K562 (cell line): ENCODE data around the gene SRD5A2. TPM values are rescaled to one million over a fixed set of nuclear protein-coding genes. Genes with fewer than 3 reads are reported as not detected.

Experiments
- ATAC-seq: fragments of 200-7000 bp; cut with Tn5 transposase; 3 replicates; pipeline ENCODE4 v1.9.1; 2020; ENCODE audit warnings: moderate library complexity
- BruUV-seq: library from RNA; stranded (reverse); fragments of 400-500 nt; replicated peaks from 2 replicates; lab custom pipeline; 2021; lab: Mats Ljungman, UMichigan
- CTCF ChIA-PET: fragments of 300-600 bp; formaldehyde crosslinking; extraction: SDS; loops from one replicate; lab custom pipeline; 2021; ENCODE audit warnings: low intra/inter-chr PET ratio; lab: Yijun Ruan, JAX
- POLR2A ChIA-PET: fragments of 300-600, 350-650 bp; sonication (Branson Sonifier 250); formaldehyde crosslinking; extraction: SDS; loops from one replicate; lab custom pipeline; 2021; ENCODE audit warnings: antibody characterized with exemption, inconsistent platforms; lab: Yijun Ruan, JAX
- DNase-seq, 4 experiments: peaks; one replicate each; pipeline versions ENCODE4 v3.0.0 to v3.0.0-alpha.2; 2011 to 2018; ENCODE audit warnings: low spot score in 3 of 4, mixed read lengths in 3 of 4; ENCODE audit errors: extremely low read depth in 1 of 4
- FAIRE-seq: peaks from 2 replicates; lab custom pipeline; 2011; peaks lifted over from hg19 to GRCh38; lab: Jason Lieb, UNC
- H2AFZ ChIP-seq: 2 replicates; pipeline ENCODE4 v1.6.0; 2011; ENCODE audit warnings: low read depth, low read length, control low read depth, inconsistent platforms
- H3K27ac ChIP-seq: fragments of 200-600 bp; 3 replicates; pipeline ENCODE4 v1.8.0; 2011; ENCODE audit warnings: low read depth, mild to moderate bottlenecking, control low read depth, inconsistent platforms, low read length, moderate library complexity, mixed read lengths; ENCODE audit errors: extremely low read depth
- H3K27me3 ChIP-seq, 2 experiments: fragments of 300-600 bp in 1 of 2; 2 replicates in 1 of 2; 3 replicates in 1 of 2; pipeline versions ENCODE4 v1.6.0 to v1.8.0; 2011; ENCODE audit warnings: inconsistent platforms in 2 of 2, low read length in 2 of 2, mild to moderate bottlenecking in 1 of 2, mixed read lengths in 1 of 2, moderate library complexity in 1 of 2; ENCODE audit not compliant: control insufficient read depth in 2 of 2, insufficient read depth in 2 of 2
- H3K36me3 ChIP-seq: fragments of 300-600 bp; 3 replicates; pipeline ENCODE4 v1.8.0; 2011; ENCODE audit warnings: mild to moderate bottlenecking, low read length, inconsistent platforms; ENCODE audit not compliant: control insufficient read depth, insufficient read depth
- H3K4me1 ChIP-seq, 2 experiments: fragments of 200-600 bp in 1 of 2; replicated peaks in 1 of 2; 2 replicates in 1 of 2; 3 replicates in 1 of 2; pipeline versions ENCODE4 v1.5.1 to v1.8.0; 2011; ENCODE audit warnings: inconsistent platforms in 2 of 2, low read length in 2 of 2, mild to moderate bottlenecking in 1 of 2, mixed read lengths in 1 of 2, moderate library complexity in 1 of 2; ENCODE audit not compliant: control insufficient read depth in 2 of 2, insufficient read depth in 2 of 2
- H3K4me2 ChIP-seq: 2 replicates; pipeline ENCODE4 v1.6.1; 2011; ENCODE audit warnings: low read length, control low read depth, inconsistent platforms, mixed read lengths; ENCODE audit not compliant: insufficient read depth
- H3K4me3 ChIP-seq: fragments of 200-600 bp; sonication (generic), shearing (Covaris generic); 2 replicates; pipeline ENCODE4 v1.5.1; 2016; ENCODE audit warnings: control low read depth, inconsistent platforms
- H3K79me2 ChIP-seq: fragments of 200-600 bp; 3 replicates; pipeline ENCODE4 v1.8.0; 2011; ENCODE audit warnings: low read length, inconsistent platforms; ENCODE audit not compliant: control insufficient read depth, insufficient read depth
- H3K9ac ChIP-seq, 2 experiments: 2 replicates each; pipeline versions ENCODE4 v1.6.0 to v1.6.1; 2011; ENCODE audit warnings: low read depth in 2 of 2, low read length in 2 of 2, control low read depth in 1 of 2, inconsistent platforms in 1 of 2, mild to moderate bottlenecking in 1 of 2, mixed read lengths in 1 of 2; ENCODE audit not compliant: insufficient read depth in 1 of 2
- H3K9me1 ChIP-seq: one replicate; pipeline ENCODE4 v1.6.0; 2011; ENCODE audit warnings: inconsistent platforms, mild to moderate bottlenecking, low read length, moderate library complexity; ENCODE audit not compliant: control insufficient read depth, insufficient read depth
- H3K9me3 ChIP-seq: replicated peaks from 2 replicates; pipeline ENCODE4 v1.5.1; 2011; ENCODE audit warnings: low read depth, low read length, inconsistent platforms; ENCODE audit not compliant: control insufficient read depth, insufficient read depth
- H4K20me1 ChIP-seq: replicated peaks from 2 replicates; pipeline ENCODE4 v1.6.1; 2011; ENCODE audit warnings: low read length, inconsistent platforms, mixed read lengths; ENCODE audit not compliant: control insufficient read depth, insufficient read depth
- ARNT ChIP-seq, 2 experiments: fragments of 450-650 bp; IDR thresholded peaks; 2 replicates each; pipeline ENCODE4 v1.6.1; 2016; ENCODE audit warnings: mild to moderate bottlenecking in 1 of 2
- ASH1L ChIP-seq: fragments of 450-650 bp; IDR thresholded peaks from 2 replicates; pipeline ENCODE4 v1.6.1; 2018; ENCODE audit warnings: borderline replicate concordance, mild to moderate bottlenecking, low read depth; ENCODE audit not compliant: partially characterized antibody
- ELK1 ChIP-seq: sonication (generic); formaldehyde crosslinking; IDR thresholded peaks from 2 replicates; pipeline ENCODE4 v1.8.1; 2022; ENCODE audit warnings: missing genetic modification reagents
- ETS2 ChIP-seq: IDR thresholded peaks from 2 replicates; pipeline ENCODE4 v1.6.1; 2016; ENCODE audit warnings: borderline replicate concordance, missing genetic modification characterization, mild to moderate bottlenecking, moderate library complexity, missing compliant biosample characterization; ENCODE audit not compliant: poor library complexity, severe bottlenecking
- EWSR1 ChIP-seq: fragments of 450-650 bp; IDR thresholded peaks from 2 replicates; pipeline ENCODE4 v1.6.1; 2018; ENCODE audit warnings: borderline replicate concordance, mild to moderate bottlenecking, low read depth, moderate library complexity; ENCODE audit not compliant: partially characterized antibody
- IFI16 ChIP-seq: fragments of 250-450 bp; sonication (Bioruptor Pico); IDR thresholded peaks from 2 replicates; pipeline ENCODE4 v2.1.2; 2022; ENCODE audit warnings: mild to moderate bottlenecking, inconsistent platforms
- MTA1 ChIP-seq: fragments of 450-650 bp; IDR thresholded peaks from 2 replicates; pipeline ENCODE4 v1.6.1; 2017; ENCODE audit warnings: borderline replicate concordance
- NCOA1 ChIP-seq: fragments of 450-650 bp; IDR thresholded peaks from 2 replicates; pipeline ENCODE4 v1.6.1; 2016; ENCODE audit warnings: low read depth
- POU5F1 ChIP-seq: fragments of 150-350 bp; IDR thresholded peaks from 2 replicates; pipeline ENCODE4 v1.6.1; 2014; ENCODE audit warnings: borderline replicate concordance, low read length, low read depth, mild to moderate bottlenecking; ENCODE audit not compliant: partially characterized antibody
- RBM25 ChIP-seq: fragments of 200-400 bp; formaldehyde crosslinking; IDR thresholded peaks from 2 replicates; pipeline ENCODE4 v1.6.1; 2018; ENCODE audit warnings: low read length, low read depth, moderate library complexity; ENCODE audit not compliant: severe bottlenecking
- SLC30A9 ChIP-seq: fragments of 250-450 bp; sonication (Bioruptor Pico); IDR thresholded peaks from 2 replicates; pipeline ENCODE4 v1.8.0; 2022; ENCODE audit warnings: mild to moderate bottlenecking, moderate library complexity
- STAT6 ChIP-seq: sonication (generic); formaldehyde crosslinking; IDR thresholded peaks from 2 replicates; pipeline ENCODE4 v1.8.1; 2023; ENCODE audit warnings: mild to moderate bottlenecking, missing genetic modification reagents
- ZNF282 ChIP-seq: sonication (generic); formaldehyde crosslinking; IDR thresholded peaks from 2 replicates; pipeline ENCODE4 v1.8.1; 2023; ENCODE audit warnings: missing genetic modification reagents
- ZNF639 ChIP-seq, 2 experiments: fragments of 200-800 bp in 1 of 2; sonication (Bioruptor generic) in 1 of 2; sonication (generic) in 1 of 2; formaldehyde crosslinking in 1 of 2; IDR thresholded peaks in 1 of 2; conservative IDR thresholded peaks in 1 of 2; 2 replicates each; pipeline versions ENCODE4 v1.5.0 to v1.6.1; 2016 to 2020; ENCODE audit warnings: missing compliant biosample characterization in 1 of 2, missing genetic modification characterization in 1 of 2, missing genetic modification reagents in 1 of 2
- WGBS: fragments of 100-300 bp; shearing (Covaris generic); methylation state at CpG from one replicate; pipeline ENCODE4 v1.1.6; 2016; ENCODE audit warnings: low coverage, mixed read lengths; ENCODE audit not compliant: insufficient coverage; ENCODE audit errors: missing lambda C conversion rate; 5-methylcytosine and 5-hydroxymethylcytosine counted together
- in situ Hi-C: fragments of 300-500 bp; cut with MboI; formaldehyde crosslinking; loops from 4 replicates; pipeline ENCODE4 v1.15.0; 2018; ENCODE audit warnings: inconsistent platforms, mixed read lengths
- intact Hi-C: fragments of 100-400 bp; cut with micrococcal nuclease; formaldehyde crosslinking; loops from 2 replicates; pipeline ENCODE4 v1.14.2; 2022
- polyA plus RNA-seq, 8 experiments: library from polyadenylated mRNA; depleted of rRNA in 4 of 8; stranded (reverse) in 5 of 8; unstranded in 3 of 8; fragments of >200 nt; fragmentation: Nextera tagmentation in 2 of 8; fragmentation: Illumina TruSeq in 1 of 8; extraction: Ambion mirVana in 2 of 8; extraction: Trizol in 1 of 8; gene quantifications; 2 replicates each; pipeline versions ENCODE4 v1.2.1 to v1.2.3, GENCODE V29; 2011 to 2014; ENCODE audit warnings: inconsistent platforms in 1 of 8, missing spikeins in 1 of 8
- total RNA-seq, 7 experiments: library from RNA; depleted of rRNA in 6 of 7; stranded (reverse); fragments of >200 nt in 6 of 7; fragmentation: Illumina TruSeq in 2 of 7; extraction: Trizol in 2 of 7; gene quantifications; 2 replicates each; pipeline versions ENCODE4 v1.2.1 to v1.2.3, GENCODE V29; 2011 to 2021; ENCODE audit warnings: low replicate concordance in 1 of 7

Gene SRD5A2
- total and polyA plus RNA-seq, 9 of the 15 experiments (the other 6 are each of a cell fraction or from before 2014, with no cell fraction given): 0.03 TPM; not detected in 8

- no peak for TF ChIP-seq ZNF282
- no peak for TF ChIP-seq ZNF639 (CRISPR knock-in tag; conservative IDR thresholded peaks at IDR 0.05 in 1 of 2, IDR thresholded peaks at IDR 0.05 in 1 of 2)
- no peak for TF ChIP-seq ARNT (IDR thresholded peaks at IDR 0.05)
- no peak for TF ChIP-seq RBM25
- no peak for TF ChIP-seq EWSR1
- no peak for TF ChIP-seq ELK1 (CRISPR knock-in tag)
Observed at GRCh38 chr2:31563273-31563839, 17.4 kb downstream of the SRD5A2 start (continued).

GRCh38 chr2:31561823-31562222 is 18.9 kb downstream of the SRD5A2 start:
- Histone ChIP-seq H2AFZ (no peak overlapping the region), H3K27ac (no peak overlapping the region), H3K4me1 (no peaks in the 10 kb centered on the region), H4K20me1 (no peaks in the 10 kb centered on the region), H3K4me3 (no peak overlapping the region), H3K9me1 (no peaks in the 10 kb centered on the region), H3K27me3 (no peaks in the 10 kb centered on the region), H3K4me2 (no peak overlapping the region), H3K9ac (no peak overlapping the region), H3K79me2 (no peaks in the 10 kb centered on the region), H3K9me3 (no peaks in the 10 kb centered on the region), H3K36me3 (no peaks in the 10 kb centered on the region)
- FAIRE-seq (no peak), ATAC-seq (no peak), DNase-seq (no peak)
- TF ChIP-seq NCOA1 (no peak), ETS2 (tag) (no peak), ASH1L (no peak), STAT6 (CRISPR knock-in tag) (no peak), IFI16 (CRISPR knock-in tag) (no peak), POU5F1 (no peak), SLC30A9 (CRISPR knock-in tag) (no peak), MTA1 (no peak)
- ChIA-PET CTCF (no interaction called here), POLR2A (no interaction called here)
- 0% methylated on average over 1 of the region's 1 CpG for WGBS
- intact Hi-C loops (no loop called here), in situ Hi-C loops (no loop called here)
- no TSS peak for BruUV-seq
